D721Med (cell line): ENCODE measurements around the gene TMEM209.

Experiments
- DNase-seq: peaks from one replicate; pipeline ENCODE4 v3.0.0; 2011; ENCODE audit warnings: low spot score; ENCODE audit not compliant: insufficient read length
- FAIRE-seq: peaks from 2 replicates; lab custom pipeline; 2011; peaks lifted over from hg19 to GRCh38; lab: Jason Lieb, UNC
- TF ChIP-seq, protein P1 (sequence below): IDR thresholded peaks from 2 replicates; pipeline ENCODE4 v1.5.1; 2012; ENCODE audit warnings: mild to moderate bottlenecking, control low read depth; ENCODE audit not compliant: insufficient read depth; ENCODE audit errors: missing control alignments

TMEM209 gene

DNA sequence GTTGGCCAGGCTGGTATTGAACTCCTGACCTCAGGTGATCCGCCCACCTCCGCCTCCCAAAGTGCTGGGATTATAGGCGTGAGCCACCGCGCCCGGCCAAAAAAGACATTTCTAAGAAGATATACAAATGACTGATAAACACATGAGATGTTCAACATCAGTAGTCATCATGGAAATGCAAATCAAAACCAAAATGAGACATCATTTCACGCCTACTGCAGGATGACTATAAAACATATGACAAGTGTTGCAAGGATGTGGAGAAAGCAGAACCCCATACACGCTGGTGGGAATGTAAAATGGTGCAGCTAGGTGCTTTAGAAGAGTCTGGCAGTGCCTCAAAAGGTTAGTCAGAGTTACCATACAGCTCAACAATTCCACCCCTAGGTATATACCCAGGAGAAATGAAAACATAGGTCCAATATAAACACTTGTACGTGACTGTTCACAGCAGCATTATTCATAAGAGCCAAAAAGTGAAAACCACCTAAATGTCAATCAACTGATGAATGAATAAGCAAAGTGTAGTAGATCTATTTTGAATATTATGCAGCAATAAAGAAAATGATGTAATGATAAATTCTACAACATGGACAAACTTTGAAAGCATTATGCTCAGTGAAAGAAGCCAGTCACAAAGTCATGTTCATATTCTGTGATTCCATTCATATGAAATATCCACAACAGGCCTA, 24.5 kb downstream of the TMEM209 start:
- TF ChIP-seq, protein P1, sequence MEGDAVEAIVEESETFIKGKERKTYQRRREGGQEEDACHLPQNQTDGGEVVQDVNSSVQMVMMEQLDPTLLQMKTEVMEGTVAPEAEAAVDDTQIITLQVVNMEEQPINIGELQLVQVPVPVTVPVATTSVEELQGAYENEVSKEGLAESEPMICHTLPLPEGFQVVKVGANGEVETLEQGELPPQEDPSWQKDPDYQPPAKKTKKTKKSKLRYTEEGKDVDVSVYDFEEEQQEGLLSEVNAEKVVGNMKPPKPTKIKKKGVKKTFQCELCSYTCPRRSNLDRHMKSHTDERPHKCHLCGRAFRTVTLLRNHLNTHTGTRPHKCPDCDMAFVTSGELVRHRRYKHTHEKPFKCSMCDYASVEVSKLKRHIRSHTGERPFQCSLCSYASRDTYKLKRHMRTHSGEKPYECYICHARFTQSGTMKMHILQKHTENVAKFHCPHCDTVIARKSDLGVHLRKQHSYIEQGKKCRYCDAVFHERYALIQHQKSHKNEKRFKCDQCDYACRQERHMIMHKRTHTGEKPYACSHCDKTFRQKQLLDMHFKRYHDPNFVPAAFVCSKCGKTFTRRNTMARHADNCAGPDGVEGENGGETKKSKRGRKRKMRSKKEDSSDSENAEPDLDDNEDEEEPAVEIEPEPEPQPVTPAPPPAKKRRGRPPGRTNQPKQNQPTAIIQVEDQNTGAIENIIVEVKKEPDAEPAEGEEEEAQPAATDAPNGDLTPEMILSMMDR = no peak
- no peak for DNase-seq
- no peak for FAIRE-seq

DNA sequence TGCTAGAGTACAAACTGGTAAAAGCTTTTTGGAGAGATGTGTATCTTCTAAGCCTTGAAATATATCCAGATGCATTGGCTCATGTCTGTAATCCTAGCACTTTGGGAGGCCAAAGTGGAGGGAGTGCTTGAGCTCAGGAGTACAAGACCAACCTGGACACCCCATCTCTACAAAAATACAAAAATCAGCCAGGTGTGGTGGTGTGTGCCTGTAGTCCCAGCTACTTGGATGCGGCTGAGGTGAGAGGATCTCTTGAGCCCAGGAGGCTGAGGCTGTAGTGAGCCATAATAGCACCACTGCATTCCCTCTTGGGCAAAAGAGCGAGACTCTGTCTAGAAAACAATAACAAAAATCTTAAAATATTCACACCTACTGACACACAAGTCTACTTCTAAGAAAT, 25.6 kb downstream of the TMEM209 start:
- DNase-seq (no peak), FAIRE-seq (no peak)
- TF ChIP-seq, protein P1 = no peak

DNA sequence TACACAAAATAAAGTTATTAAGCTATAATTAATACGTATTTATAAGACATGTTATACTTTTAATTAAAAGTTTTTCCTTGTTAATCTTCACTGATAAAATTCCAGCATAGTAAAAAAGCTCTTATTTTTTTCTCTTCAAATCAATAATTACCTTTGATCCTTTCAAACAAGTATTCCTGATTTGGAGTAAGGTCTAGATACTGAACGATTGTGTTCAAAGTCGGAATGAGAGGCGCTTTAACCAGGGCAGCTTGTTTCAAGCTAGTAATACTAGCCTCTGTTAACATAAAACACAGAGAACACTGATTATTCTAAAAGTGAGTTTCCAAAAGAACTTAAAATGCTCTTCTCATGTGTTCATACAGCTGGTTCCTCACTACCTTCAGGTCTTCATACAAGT, 27.0 kb downstream of the TMEM209 start:
- DNase-seq (no peak), FAIRE-seq (no peak)
- TF ChIP-seq, protein P1 = no peak

DNA sequence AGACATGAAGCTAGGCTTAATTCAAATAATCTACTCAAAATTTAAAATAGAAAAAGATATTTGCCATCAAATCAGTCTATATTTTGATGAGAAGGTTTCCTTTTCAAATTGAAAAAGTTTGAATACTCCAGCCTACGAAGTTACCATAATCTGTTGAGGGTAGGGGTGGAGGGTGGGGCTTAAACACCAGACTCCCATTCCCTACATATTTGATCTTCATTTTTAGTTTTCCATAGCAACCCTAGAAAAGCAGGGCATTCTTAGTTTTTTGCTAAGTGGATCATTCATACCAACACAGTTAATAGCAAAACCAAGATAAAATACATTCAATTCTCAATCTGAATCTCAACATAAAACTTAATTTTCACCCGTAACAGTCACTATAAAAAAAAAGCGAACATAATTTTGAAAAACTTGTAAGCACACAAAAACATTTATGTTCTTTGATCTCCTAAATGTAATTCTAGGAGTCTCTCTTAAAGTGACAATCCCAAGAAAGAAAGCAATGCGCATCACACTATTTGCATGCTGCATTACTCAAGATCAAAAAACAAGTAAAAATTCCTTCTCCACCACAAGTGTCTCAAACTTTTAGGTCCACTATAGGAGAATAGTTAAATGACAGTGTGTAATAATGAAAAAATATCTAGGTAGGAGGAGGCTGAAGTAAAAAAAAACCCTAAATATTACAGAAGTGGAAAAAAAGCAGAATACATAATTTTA, 30.8 kb downstream of the TMEM209 start:
- DNase-seq (no peak), FAIRE-seq (no peak)
- TF ChIP-seq, protein P1 = no peak

DNA sequence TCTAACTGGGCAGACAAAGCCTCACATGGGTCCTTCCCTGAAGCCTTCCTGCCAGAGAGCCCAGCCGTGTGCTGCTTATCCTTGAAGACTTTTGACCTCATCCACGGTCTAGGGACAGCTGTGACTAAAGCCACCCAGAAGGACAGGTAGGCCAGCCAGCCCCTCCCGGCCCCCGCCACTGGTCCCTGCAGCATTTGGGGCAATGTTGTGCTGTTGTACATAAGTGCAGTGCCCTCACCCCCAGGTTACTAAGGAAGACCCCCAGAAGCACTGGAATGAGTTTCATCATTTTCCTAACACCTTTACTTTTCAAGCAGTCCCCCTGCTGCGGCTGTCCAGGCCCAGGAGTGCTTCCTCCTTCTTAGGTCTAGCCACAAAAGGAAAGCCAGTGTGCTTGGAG, 43.0 kb downstream of the TMEM209 start:
- TF ChIP-seq, protein P1 = no peak
- FAIRE-seq = no peak
- no peak for DNase-seq

DNA sequence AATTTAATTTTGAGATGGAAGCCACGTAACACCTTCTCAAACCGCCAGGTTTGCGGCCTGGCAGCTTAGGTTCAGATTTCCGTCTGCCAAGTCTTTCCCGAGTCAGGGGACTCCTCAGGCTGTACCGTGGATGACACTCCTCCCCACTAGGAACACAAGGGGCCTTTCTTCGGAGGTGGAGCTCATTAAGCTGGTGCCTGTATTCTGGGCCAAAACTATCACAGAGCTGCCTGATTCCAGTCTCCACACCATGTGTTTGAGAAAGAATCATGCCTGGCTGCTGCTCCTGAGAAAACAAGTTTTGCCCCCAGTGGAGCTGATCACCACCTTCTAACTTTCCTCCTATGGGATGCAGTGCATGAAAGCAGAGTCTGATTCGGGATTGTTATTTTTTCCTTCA, 44.8 kb downstream of the TMEM209 start:
- TF ChIP-seq, protein P1 = no peak
- FAIRE-seq = no peak
- DNase-seq = no peak

DNA sequence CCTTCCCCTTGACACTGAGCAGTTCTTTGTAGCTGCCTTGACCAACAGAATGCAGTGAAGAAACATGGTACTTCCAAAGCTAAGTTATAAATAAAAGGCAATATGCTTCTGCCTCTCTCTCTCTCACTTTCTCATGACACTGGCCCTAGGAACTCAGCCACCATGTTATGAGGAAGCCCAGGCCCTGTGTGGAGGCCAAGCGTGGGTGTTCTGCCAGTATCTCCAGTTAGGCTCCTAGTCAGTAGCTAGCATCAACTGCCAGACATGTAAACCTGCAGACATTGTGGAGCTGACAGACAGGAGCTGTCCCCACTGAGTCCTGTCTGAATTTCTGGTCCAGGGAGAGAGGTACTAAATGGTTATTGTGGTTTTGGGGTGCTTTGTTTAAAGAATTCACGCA, 45.2 kb downstream of the TMEM209 start:
- FAIRE-seq = no peak
- DNase-seq = no peak
- TF ChIP-seq, protein P1 = no peak
